Ascending aorta (tissue), 2 donors: ENCODE measurements around the gene KDM2A. TPM values are rescaled to one million over a fixed set of nuclear protein-coding genes. Genes with fewer than 3 reads are reported as not detected.

ENCODE experiments used
- DNase-seq, 2 donors: peaks; one replicate each; pipeline ENCODE4 v3.0.0-alpha.2; 2019; ENCODE audit warnings: low spot score in 2 of 2
- H3K27ac ChIP-seq, 2 donors: fragments of 200-600 bp; sonication (generic); one replicate each; pipeline ENCODE4 v1.5.1; 2016 to 2017; ENCODE audit warnings: mild to moderate bottlenecking in 1 of 2
- H3K27me3 ChIP-seq: fragments of 200-600 bp; sonication (generic); one replicate; pipeline ENCODE4 v1.5.1; 2017
- H3K36me3 ChIP-seq, 2 donors: fragments of 200-600 bp; sonication (generic); one replicate each; pipeline ENCODE4 v1.5.1; 2016
- H3K4me1 ChIP-seq, 2 donors: fragments of 200-600 bp; sonication (generic); one replicate each; pipeline ENCODE4 v1.5.1; 2016 to 2017; ENCODE audit warnings: mild to moderate bottlenecking in 1 of 2
- H3K4me3 ChIP-seq, 2 donors: fragments of 200-600 bp; sonication (generic); one replicate each; pipeline ENCODE4 v1.5.1; 2016 to 2017; ENCODE audit warnings: mild to moderate bottlenecking in 1 of 2
- H3K9me3 ChIP-seq, 2 donors: fragments of 200-600 bp; sonication (generic); one replicate each; pipeline ENCODE4 v1.5.1; 2016
- CTCF ChIP-seq, 3 experiments: fragments of 200-600 bp in 2 of 3; fragments of 450-650 bp in 1 of 3; sonication (generic) in 2 of 3; IDR thresholded peaks; one replicate each; pipeline ENCODE4 v1.5.1; 2016 to 2019; ENCODE audit warnings: antibody characterized with exemption in 3 of 3, mild to moderate bottlenecking in 1 of 3, moderate library complexity in 1 of 3
- intact Hi-C: fragments of 100-400 bp; cut with DNase I; formaldehyde crosslinking; loops from one replicate; pipeline ENCODE4 v1.15.1; 2023
- total RNA-seq: library from RNA; depleted of rRNA; stranded (reverse); fragments of >200 nt; gene quantifications from one replicate; pipeline ENCODE4 v1.1.0, GENCODE V29; 2016

KDM2A gene
- total RNA-seq, 1 donor from 2014 or later: 129 TPM

GRCh38 chr11:67272327-67273259 lies 153.5 kb downstream of the KDM2A start:
- intact Hi-C loops: no loop called here
- peak; percentile 7 to 64 for DNase-seq
- H3K4me1 ChIP-seq: peaks cover 76 to 84% of the 10 kb centered on the region in 2 donors
- no peak overlapping the region for H3K4me3 ChIP-seq
- peak overlapping the region; percentile 72 to 80 for H3K27ac ChIP-seq
- no peak for TF ChIP-seq CTCF (IDR thresholded peaks at IDR 0.05)
- no peaks in the 10 kb centered on the region for H3K9me3 ChIP-seq
- no peaks in the 10 kb centered on the region for H3K36me3 ChIP-seq
- H3K27me3 ChIP-seq: no peaks in the 10 kb centered on the region

GRCh38 chr11:67273260-67273990 lies 154.4 kb downstream of the KDM2A start:
- no peak overlapping the region for H3K4me3 ChIP-seq
- H3K36me3 ChIP-seq: no peaks in the 10 kb centered on the region
- H3K9me3 ChIP-seq: no peaks in the 10 kb centered on the region
- DNase-seq: peak; percentile 6 to 60
- H3K4me1 ChIP-seq: peaks cover 78 to 85% of the 10 kb centered on the region in 2 donors
- intact Hi-C loops: no loop called here
- TF ChIP-seq CTCF (IDR thresholded peaks at IDR 0.05): no peak
- no peaks in the 10 kb centered on the region for H3K27me3 ChIP-seq
- peak overlapping the region; percentile 72 to 80 for H3K27ac ChIP-seq

GRCh38 chr11:67274768-67275605 lies 155.9 kb downstream of the KDM2A start:
- peaks cover 10 to 15% of the 10 kb centered on the region in 2 donors for H3K36me3 ChIP-seq
- no peak for TF ChIP-seq CTCF (IDR thresholded peaks at IDR 0.05)
- intact Hi-C loops: no loop called here
- no peaks in the 10 kb centered on the region for H3K9me3 ChIP-seq
- H3K4me3 ChIP-seq: no peak overlapping the region
- DNase-seq: peak in 1 of 2 donors; percentile 67
- H3K27me3 ChIP-seq: no peaks in the 10 kb centered on the region
- H3K27ac ChIP-seq: peak overlapping the region; percentile 72 to 80
- H3K4me1 ChIP-seq: peaks cover 65 to 69% of the 10 kb centered on the region in 2 donors

DNA sequence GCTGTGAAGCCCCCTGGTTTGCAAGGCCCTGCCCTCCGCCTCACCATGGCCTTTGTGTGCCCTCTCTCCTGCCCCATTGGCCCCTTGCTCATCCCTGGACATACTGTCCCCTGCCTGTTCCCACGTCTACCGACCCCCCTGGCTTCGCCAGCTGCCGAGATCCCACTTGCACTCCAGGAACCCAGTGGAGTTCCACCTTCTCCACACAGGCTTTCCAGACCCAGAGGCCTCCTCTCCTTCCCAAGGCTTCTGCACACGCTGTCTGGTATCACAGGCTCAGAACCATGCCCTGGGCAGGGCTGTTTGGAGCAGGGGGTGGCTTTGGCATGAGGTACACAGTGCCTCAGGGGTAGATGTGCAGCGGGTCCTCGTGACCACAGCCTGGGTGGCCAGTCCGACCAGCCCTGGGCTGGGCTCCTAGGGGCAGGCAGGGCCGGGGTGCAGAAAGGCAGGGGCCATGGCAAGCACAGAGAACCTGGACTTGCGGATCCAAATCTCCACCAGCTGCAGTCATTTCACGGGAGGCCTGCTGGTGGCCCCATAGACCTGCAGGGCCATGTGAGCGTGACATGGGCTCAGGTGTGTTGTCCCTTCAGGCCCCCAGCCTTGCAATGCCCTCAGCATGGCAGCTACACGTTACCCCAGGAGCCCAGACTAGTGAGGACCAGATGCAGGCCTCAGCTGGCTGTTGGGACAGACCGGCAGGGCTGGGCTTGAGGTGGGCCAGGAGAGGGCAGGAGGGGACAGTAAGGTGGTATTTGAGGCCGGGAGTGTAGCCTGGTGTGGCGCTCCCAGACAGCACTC lies 156.7 kb downstream of the KDM2A start:
- peak overlapping the region; percentile 72 to 80 for H3K27ac ChIP-seq
- intact Hi-C loops: no loop called here
- peaks cover 18 to 23% of the 10 kb centered on the region in 2 donors for H3K36me3 ChIP-seq
- no peaks in the 10 kb centered on the region for H3K27me3 ChIP-seq
- no peaks in the 10 kb centered on the region for H3K9me3 ChIP-seq
- no peak for TF ChIP-seq CTCF (IDR thresholded peaks at IDR 0.05)
- H3K4me1 ChIP-seq: peaks cover 57 to 62% of the 10 kb centered on the region in 2 donors
- no peak overlapping the region for H3K4me3 ChIP-seq
- DNase-seq: peak in 1 of 2 donors; percentile 56
